B cell (primary cell): ENCODE measurements around the gene IGFN1. TPM values are rescaled to one million over a fixed set of nuclear protein-coding genes. Genes with fewer than 3 reads are reported as not detected.
"Not testable (repeated sequence)": the region's sequence is repeated elsewhere in the genome, so short reads cannot be mapped to it uniquely, and the experiment has no call there.

Experiments
- ATAC-seq: fragments of 200-7000 bp; cut with Tn5 transposase; one replicate; pipeline ENCODE4 v1.10.0; 2021; ENCODE audit warnings: low read depth, mild to moderate bottlenecking, moderate number of reproducible peaks, moderate library complexity
- CTCF ChIA-PET: fragments of 350-600 bp; sonication (Branson Sonifier 250); formaldehyde crosslinking; loops from one replicate; lab custom pipeline; 2021; ENCODE audit warnings: antibody characterized with exemption, inconsistent platforms; lab: Charles Lee
- POLR2A ChIA-PET: fragments of 350-600 bp; sonication (Branson Sonifier 250); formaldehyde crosslinking; loops from one replicate; lab custom pipeline; 2021; ENCODE audit warnings: antibody characterized with exemption; lab: Charles Lee
- DNase-seq: peaks from one replicate; pipeline ENCODE4 v3.0.0; 2013
- H2AFZ ChIP-seq: 2 replicates; pipeline ENCODE4 v1.6.1; 2012; ENCODE audit warnings: mild to moderate bottlenecking, low read depth, low read length; ENCODE audit not compliant: insufficient read depth, poor library complexity, severe bottlenecking
- H3K27ac ChIP-seq, 2 donors: 1 replicate in 1 of 2; 2 replicates in 1 of 2; pipeline ENCODE4 v1.5.1; 2012 to 2013; ENCODE audit warnings: low read length in 2 of 2, mild to moderate bottlenecking in 2 of 2, moderate library complexity in 1 of 2
- H3K27me3 ChIP-seq, 4 experiments: fragments of 200-600 bp in 1 of 4; sonication (generic) in 1 of 4; replicated peaks in 1 of 4; 1 replicate in 2 of 4; 2 replicates in 2 of 4; pipeline versions ENCODE4 v1.6.1 to v1.7.0; 2013 to 2016; ENCODE audit warnings: low read length in 3 of 4, mild to moderate bottlenecking in 2 of 4, mixed read lengths in 1 of 4, moderate library complexity in 1 of 4; ENCODE audit not compliant: insufficient read depth in 4 of 4, control insufficient read depth in 3 of 4; ENCODE audit errors: control extremely low read depth in 1 of 4
- H3K36me3 ChIP-seq, 2 experiments: replicated peaks in 1 of 2; 1 replicate in 1 of 2; 2 replicates in 1 of 2; pipeline versions ENCODE4 v1.6.1 to v1.7.1; 2013; ENCODE audit warnings: low read length in 1 of 2; ENCODE audit not compliant: insufficient read depth in 2 of 2, control insufficient read depth in 1 of 2; ENCODE audit errors: control extremely low read depth in 1 of 2, extremely low read depth in 1 of 2
- H3K4me1 ChIP-seq, 2 donors: fragments of 200-600 bp in 1 of 2; sonication (generic) in 1 of 2; 1 replicate in 1 of 2; 2 replicates in 1 of 2; pipeline versions ENCODE4 v1.5.1 to v1.6.1; 2013 to 2017; ENCODE audit warnings: low read length in 2 of 2; ENCODE audit not compliant: control insufficient read depth in 2 of 2, insufficient read depth in 2 of 2
- H3K4me2 ChIP-seq: replicated peaks from 2 replicates; pipeline ENCODE3; 2012; ENCODE audit warnings: mild to moderate bottlenecking, low read depth, low read length; ENCODE audit not compliant: poor library complexity, severe bottlenecking
- H3K4me3 ChIP-seq, 5 experiments: fragments of 200-600 bp in 1 of 5; sonication (generic) in 1 of 5; 1 replicate in 3 of 5; 2 replicates in 2 of 5; pipeline versions ENCODE4 v1.5.1 to v1.7.0; 2011 to 2016; ENCODE audit warnings: low read length in 4 of 5, mild to moderate bottlenecking in 4 of 5, low read depth in 2 of 5, control low read depth in 1 of 5, moderate library complexity in 1 of 5; ENCODE audit not compliant: insufficient read depth in 1 of 5; ENCODE audit errors: control extremely low read depth in 1 of 5, extremely low read depth in 1 of 5
- H3K79me2 ChIP-seq: fragments of 200-600 bp; sonication (generic); one replicate; pipeline ENCODE4 v1.6.0; 2016; ENCODE audit warnings: low read length; ENCODE audit not compliant: control insufficient read depth, insufficient read depth
- H3K9ac ChIP-seq: fragments of 200-600 bp; sonication (generic); 2 replicates; pipeline ENCODE4 v1.6.1; 2017; ENCODE audit warnings: mild to moderate bottlenecking, low read length, moderate library complexity
- H3K9me3 ChIP-seq, 3 donors: one replicate each; pipeline versions ENCODE4 v1.6.1 to v1.7.1; 2013; ENCODE audit warnings: low read length in 2 of 3; ENCODE audit not compliant: control insufficient read depth in 2 of 3, insufficient read depth in 1 of 3; ENCODE audit errors: control extremely low read depth in 1 of 3
- H4K20me1 ChIP-seq: 2 replicates; pipeline ENCODE4 v1.6.0; 2012; ENCODE audit warnings: mild to moderate bottlenecking, low read length; ENCODE audit not compliant: insufficient read depth, control insufficient read depth, poor library complexity, severe bottlenecking
- H3K27ac Mint-ChIP-seq: one replicate; pipeline ENCODE4 v1.8.0; 2021; ENCODE audit warnings: mixed read lengths
- H3K27me3 Mint-ChIP-seq: one replicate; pipeline ENCODE4 v1.8.0; 2021; ENCODE audit warnings: mixed read lengths
- H3K4me1 Mint-ChIP-seq: one replicate; pipeline ENCODE4 v1.8.0; 2021; ENCODE audit warnings: mixed read lengths
- H3K4me3 Mint-ChIP-seq: one replicate; pipeline ENCODE4 v1.8.0; 2021; ENCODE audit warnings: mixed read lengths
- H3K9me3 Mint-ChIP-seq: one replicate; pipeline ENCODE4 v1.8.0; 2022; ENCODE audit warnings: mixed read lengths; ENCODE audit not compliant: insufficient read depth
- CTCF ChIP-seq: fragments of 200-600 bp; IDR thresholded peaks from one replicate; pipeline ENCODE4 v1.8.0; 2022; ENCODE audit warnings: antibody characterized with exemption, mild to moderate bottlenecking
- EZH2 ChIP-seq: IDR thresholded peaks from 2 replicates; pipeline ENCODE4 v1.6.1; 2012; ENCODE audit warnings: borderline replicate concordance, low read depth, mild to moderate bottlenecking, moderate library complexity, low read length; ENCODE audit not compliant: insufficient read depth, poor library complexity, severe bottlenecking
- WGBS: methylation state at CpG from one replicate; pipeline ENCODE4 v1.1.5; 2013; ENCODE audit warnings: missing lambda C conversion rate; ENCODE audit not compliant: insufficient coverage; 5-methylcytosine and 5-hydroxymethylcytosine counted together
- intact Hi-C: fragments of 100-400 bp; cut with micrococcal nuclease; formaldehyde crosslinking; loops from one replicate; pipeline ENCODE4 v1.10.0; 2022
- polyA plus RNA-seq: library from polyadenylated mRNA; depleted of rRNA; stranded (reverse); fragments of >200 nt; gene quantifications from 2 replicates; pipeline ENCODE4 v1.2.3, GENCODE V29; 2012
- total RNA-seq, 2 donors: library from RNA; stranded (reverse); fragments of 120-200 nt in 1 of 2; gene quantifications; 1 replicate in 1 of 2; 2 replicates in 1 of 2; pipeline versions ENCODE4 v1.2.3 to v1.2.4, GENCODE V29; 2013 to 2022

The IGFN1 gene
- total and polyA plus RNA-seq, 2 donors (not counting 1 experiment from before 2014, with no cell fraction given) = not detected

- Histone ChIP-seq H3K4me1 (no peaks in the 10 kb centered on the region), H3K79me2 (no peaks in the 10 kb centered on the region), H3K27ac (no peak overlapping the region), H3K27me3 (peaks cover 0 to 11% (median under 1%) of the 10 kb centered on the region in 4 experiments), H2AFZ (no peak overlapping the region), H3K9me3 (no peaks in the 10 kb centered on the region), H3K4me2 (no peak overlapping the region), H3K9ac (no peak overlapping the region), H3K36me3 (no peaks in the 10 kb centered on the region), H3K4me3 (no peak overlapping the region), H4K20me1 (no peaks in the 10 kb centered on the region)
- no peak overlapping the region for H3K4me3 Mint-ChIP-seq
- H3K27me3 Mint-ChIP-seq = peaks cover 27% of the 10 kb centered on the region
- TF ChIP-seq EZH2 (no peak), CTCF (no peak)
- ChIA-PET POLR2A (no interaction called here), CTCF (no interaction called here)
- peaks cover 2% of the 10 kb centered on the region for H3K9me3 Mint-ChIP-seq
- intact Hi-C loops = no loop called here
- ATAC-seq (no peak), DNase-seq (no peak)
- no peak overlapping the region for H3K27ac Mint-ChIP-seq
- no peaks in the 10 kb centered on the region for H3K4me1 Mint-ChIP-seq
- WGBS = 66% methylated on average over 4 of the region's 6 CpGs
These were observed 39.4 kb downstream of the IGFN1 start for GRCh38 chr1:201229771-201230635.

GRCh38 chr1:201230676-201231075 lies 40.1 kb downstream of the IGFN1 start:
- Histone ChIP-seq H3K4me1 (no peaks in the 10 kb centered on the region), H3K27me3 (peaks cover 0 to 11% (median under 1%) of the 10 kb centered on the region in 4 experiments), H4K20me1 (no peaks in the 10 kb centered on the region), H3K79me2 (no peaks in the 10 kb centered on the region), H3K9ac (no peak overlapping the region), H3K9me3 (no peaks in the 10 kb centered on the region), H3K4me2 (no peak overlapping the region), H3K4me3 (no peak overlapping the region), H2AFZ (no peak overlapping the region), H3K36me3 (no peaks in the 10 kb centered on the region), H3K27ac (no peak overlapping the region)
- intact Hi-C loops = no loop called here
- ChIA-PET POLR2A (no interaction called here), CTCF (no interaction called here)
- H3K27ac Mint-ChIP-seq = no peak overlapping the region
- DNase-seq (no peak), ATAC-seq (no peak)
- H3K9me3 Mint-ChIP-seq = peaks cover 2% of the 10 kb centered on the region
- TF ChIP-seq EZH2 (no peak), CTCF (no peak)
- peaks cover 27% of the 10 kb centered on the region for H3K27me3 Mint-ChIP-seq
- H3K4me1 Mint-ChIP-seq = no peaks in the 10 kb centered on the region
- 76% methylated on average over 2 of the region's 4 CpGs for WGBS
- H3K4me3 Mint-ChIP-seq = no peak overlapping the region

- 83% methylated on average over 1 of the region's 11 CpGs for WGBS
- intact Hi-C loops, CTCF ChIA-PET: not testable (repeated sequence)
These were observed 49.0 kb downstream of the IGFN1 start for GRCh38 chr1:201239646-201240045.

More at GRCh38 chr1:201239646-201240045, 49.0 kb downstream of the IGFN1 start:
- POLR2A ChIA-PET, DNase-seq, H2AFZ ChIP-seq, H3K4me1 Mint-ChIP-seq, H3K79me2 ChIP-seq, H3K27ac ChIP-seq, H3K4me2 ChIP-seq, H3K4me1 ChIP-seq, H3K36me3 ChIP-seq, H3K27ac Mint-ChIP-seq, H3K4me3 Mint-ChIP-seq, ATAC-seq, H3K4me3 ChIP-seq, H4K20me1 ChIP-seq, H3K9ac ChIP-seq, H3K9me3 ChIP-seq, H3K9me3 Mint-ChIP-seq: not testable (repeated sequence)
- peaks cover 36% of the 10 kb centered on the region for H3K27me3 Mint-ChIP-seq
- H3K27me3 ChIP-seq = peaks cover 0 to 26% (median 3%) of the 10 kb centered on the region in 4 experiments
